ENCODE measurements around the gene UBE2H. TPM values are rescaled to one million over a fixed set of nuclear protein-coding genes. Genes with fewer than 3 reads are reported as not detected.
A peak's percentile ranks its signal among the peaks of the same experiment; 100 is the strongest.
"Not testable (repeated sequence)": the region's sequence is repeated elsewhere in the genome, so short reads cannot be mapped to it uniquely, and the experiment has no call there.

The UBE2H gene
- polyA plus RNA-seq, 1 donor, result 137 TPM

- no peak for DNase-seq
Measured at GRCh38 chr7:129845178-129845971, 107.4 kb downstream of the UBE2H start.

GRCh38 chr7:129843978-129844840 is 108.6 kb downstream of the UBE2H start:
- DNase-seq, result no peak

DNA sequence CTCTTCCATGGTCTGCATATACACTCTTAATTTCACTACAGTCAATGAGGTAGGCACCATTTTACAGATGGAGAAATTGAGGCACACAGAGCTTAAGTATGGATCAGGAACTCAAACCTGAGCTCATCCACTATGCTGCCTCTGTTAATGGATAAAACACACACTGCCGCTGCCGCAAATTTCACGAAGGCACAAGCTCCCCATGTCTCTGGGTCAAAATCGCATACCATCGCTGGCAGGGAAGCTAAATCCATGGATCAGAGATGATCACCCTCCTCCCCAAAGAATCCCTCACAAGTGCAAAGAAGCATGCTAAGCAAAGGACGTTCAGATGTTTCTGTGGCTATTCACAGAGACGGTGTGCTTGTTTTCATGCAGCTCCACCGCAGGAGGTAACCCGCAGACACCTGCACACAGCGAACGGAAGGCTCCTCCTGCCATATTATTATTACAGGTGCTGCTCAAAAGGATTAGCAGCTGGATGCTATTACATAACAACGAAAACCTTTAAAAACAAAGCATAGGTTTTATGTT is 109.3 kb downstream of the UBE2H start:
- no peak for DNase-seq

GRCh38 chr7:129841465-129841864 is 111.3 kb downstream of the UBE2H start:
- DNase-seq, result no peak

DNA sequence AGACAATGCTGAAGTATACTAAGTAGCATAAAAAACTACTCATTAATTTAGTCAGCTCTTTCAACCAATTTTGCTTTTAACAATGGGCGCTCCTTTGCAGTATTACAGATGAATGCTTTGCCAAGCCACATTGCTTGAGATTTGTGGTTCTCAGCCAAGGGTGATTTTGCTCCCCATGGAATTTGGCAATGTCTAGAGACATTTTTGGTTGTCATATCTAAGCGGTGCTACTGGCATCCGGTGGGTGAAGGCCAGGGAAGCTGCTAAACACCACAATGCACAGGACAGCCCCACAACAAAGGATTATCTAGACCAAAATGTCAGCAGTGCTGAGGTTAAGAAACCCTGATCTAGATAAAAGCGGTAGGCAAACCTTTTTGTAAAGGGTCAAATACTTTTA is 112.0 kb downstream of the UBE2H start:
- DNase-seq, result no peak

- no peak for DNase-seq
Measured at GRCh38 chr7:129836983-129837382, 115.8 kb downstream of the UBE2H start.

DNA sequence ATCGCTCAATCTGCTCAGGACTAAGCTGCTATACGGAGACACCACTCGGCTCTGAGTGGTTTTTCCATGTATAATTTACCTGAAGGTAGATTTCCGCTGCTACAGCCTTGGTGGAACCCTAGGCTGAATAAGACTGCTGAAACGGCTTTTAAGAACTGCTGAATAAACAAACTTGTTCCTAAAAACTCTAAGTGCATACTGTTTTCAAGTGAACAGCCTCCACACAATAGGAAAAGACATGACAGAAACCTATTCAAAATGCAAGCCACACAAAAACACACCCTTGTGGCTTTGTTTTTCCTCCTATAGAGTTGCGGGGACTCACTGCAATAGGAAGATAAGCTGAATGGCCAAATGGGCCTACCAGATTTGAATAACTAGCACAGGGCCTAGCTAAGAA is 117.2 kb downstream of the UBE2H start:
- DNase-seq, result no peak

DNA sequence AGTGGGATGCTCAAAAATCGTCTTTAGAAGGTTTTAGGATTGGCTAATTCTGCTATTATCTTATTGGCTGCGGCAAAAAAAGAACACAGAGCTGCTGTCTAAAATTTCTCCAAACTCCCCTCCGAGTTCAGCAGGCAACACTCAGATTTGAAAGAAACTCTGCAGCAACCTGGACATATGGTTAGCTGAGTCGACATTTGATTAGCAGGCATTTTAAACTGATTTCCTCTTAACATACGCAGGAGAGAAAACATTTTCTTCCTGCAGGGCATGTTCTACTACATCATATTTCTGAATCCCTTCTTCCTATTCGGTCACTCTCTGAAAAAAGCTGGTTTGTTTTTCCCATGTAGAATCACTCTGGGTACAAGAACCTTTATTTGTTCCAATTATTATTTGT is 119.4 kb downstream of the UBE2H start:
- not testable (repeated sequence) for DNase-seq

DNA sequence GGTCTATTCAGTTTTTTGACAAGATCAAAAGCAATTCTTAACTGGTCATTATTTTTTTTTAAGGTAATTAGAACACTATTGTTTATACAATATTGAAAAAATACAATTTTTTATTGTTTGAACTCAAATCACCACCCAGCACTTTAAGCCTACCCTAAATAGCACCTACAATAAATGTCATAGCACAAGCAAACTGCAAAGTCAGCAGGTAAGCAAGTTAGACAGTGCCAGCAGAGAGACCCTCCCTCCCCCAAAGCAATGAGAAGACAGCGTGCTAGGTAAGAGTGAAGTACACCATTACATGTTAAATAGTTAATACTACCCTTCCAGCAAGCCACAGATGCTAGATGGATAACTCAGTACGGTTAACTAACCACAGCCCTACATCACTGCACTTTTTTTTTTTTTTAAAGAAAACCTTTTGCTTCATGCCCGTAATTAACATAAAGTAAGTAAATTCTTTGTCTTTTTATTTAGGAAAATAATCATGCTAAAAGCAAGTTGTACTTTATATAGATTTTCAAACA is 120.0 kb downstream of the UBE2H start:
- DNase-seq, result no peak

DNA sequence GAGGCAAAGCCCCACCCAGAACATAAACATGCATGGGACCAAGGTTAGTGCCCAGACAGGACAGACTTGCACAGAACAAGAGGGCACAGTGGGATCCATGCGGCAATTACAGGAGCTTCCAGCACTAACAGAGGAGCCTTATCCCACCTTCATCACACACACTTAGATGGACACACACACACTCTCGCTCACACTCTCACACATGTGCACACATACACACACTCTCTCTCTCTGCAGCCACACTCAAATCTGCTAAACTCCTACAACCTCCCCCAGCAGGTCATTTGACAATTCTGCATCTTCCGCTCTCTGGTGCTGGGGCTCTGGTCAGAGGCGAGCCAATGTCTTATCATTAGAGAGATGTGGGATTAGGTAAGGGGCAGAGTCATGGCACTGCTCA is 120.5 kb downstream of the UBE2H start:
- DNase-seq, result no peak

DNA sequence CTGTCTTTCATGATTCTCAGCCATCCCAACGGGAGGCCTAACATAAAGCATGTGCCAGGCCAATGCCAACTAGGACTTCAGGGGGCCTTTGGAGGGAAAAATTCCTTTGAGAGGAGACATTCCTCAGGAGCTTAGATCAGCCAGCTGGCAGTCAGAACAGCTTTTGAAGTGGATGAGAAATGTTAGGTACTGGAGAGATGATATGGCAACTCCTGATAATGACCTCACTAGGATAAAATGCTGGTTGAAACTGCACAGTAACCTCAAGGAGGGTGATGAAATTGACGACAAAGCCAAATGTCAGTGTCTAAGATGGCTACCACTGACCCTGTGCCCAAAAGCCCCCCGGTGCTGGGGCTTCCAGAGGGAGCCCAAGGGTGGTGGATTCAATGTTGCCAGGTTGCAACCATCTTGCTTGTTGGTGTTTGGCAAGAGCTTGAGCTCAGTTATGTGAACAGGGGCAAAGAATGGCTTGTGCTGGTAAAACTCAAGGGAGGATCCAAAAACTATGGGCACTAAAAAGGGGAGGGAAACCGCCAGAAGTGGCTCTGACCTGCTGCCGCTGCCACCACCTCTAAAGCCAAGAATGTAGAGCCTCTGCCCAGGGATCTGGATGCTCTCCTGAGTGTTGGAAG is 121.2 kb downstream of the UBE2H start:
- no peak for DNase-seq

DNA sequence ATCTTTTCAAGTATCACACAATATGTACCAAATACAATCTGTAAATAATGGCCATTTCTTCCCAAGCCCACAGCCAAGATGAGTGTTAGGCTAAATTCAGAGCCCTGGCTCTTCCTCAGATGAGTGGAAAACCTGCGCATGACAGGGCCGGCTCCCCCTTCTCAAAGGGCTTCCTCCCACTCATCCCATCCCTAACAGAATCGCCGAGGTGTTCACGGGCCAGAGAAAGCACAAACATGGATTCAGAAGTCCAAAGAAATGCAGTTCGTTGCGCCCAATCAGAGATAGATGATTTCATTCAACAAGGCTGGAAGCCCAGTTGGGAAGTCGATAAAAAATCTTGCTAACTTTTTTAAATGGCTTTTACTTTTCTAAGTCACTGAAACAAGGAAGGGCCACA is 121.8 kb downstream of the UBE2H start:
- no peak for DNase-seq

DNA sequence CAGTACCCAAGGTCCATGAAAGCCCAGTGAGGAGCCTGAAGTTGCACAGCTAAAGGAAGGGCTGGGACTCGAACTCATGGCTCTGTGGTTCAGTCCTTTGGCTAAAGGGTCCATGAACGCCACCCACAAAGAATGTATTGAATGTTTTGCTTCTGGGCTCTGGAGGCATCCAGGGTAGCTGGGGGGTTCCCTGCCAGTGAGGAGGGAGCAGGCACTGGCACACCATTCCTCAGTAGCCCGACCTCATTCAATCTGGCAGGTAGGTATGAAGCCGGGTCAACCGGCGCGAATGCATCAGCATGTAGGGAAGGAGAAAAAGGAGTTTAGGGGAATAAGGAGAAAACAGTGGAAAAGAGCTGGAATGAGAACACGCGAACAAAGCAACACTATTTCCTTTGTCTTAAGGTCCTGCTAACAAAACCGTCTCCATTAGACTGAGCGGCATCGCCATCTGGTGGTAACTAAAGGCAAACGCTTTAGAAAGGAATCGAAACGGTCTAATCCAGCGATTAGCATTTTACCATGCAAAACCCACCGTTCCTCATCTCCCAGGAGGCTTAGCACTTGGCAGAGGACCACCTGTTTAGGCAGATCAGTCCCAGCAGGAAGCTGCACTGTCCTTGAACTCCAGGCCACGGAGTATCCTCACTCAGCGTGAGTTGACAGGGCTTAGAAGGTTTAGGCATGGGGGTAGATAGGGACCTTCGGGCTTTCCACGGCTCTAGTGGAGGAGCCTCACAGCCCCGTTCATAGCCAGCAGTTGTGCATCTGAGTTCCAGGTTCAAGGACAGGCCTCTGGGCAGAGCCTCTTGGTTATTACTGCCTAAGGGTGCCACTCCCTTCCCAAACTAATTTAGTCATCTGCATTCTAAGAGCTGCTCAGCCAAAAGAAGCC is 122.8 kb downstream of the UBE2H start:
- peak; percentile 87 for DNase-seq

DNA sequence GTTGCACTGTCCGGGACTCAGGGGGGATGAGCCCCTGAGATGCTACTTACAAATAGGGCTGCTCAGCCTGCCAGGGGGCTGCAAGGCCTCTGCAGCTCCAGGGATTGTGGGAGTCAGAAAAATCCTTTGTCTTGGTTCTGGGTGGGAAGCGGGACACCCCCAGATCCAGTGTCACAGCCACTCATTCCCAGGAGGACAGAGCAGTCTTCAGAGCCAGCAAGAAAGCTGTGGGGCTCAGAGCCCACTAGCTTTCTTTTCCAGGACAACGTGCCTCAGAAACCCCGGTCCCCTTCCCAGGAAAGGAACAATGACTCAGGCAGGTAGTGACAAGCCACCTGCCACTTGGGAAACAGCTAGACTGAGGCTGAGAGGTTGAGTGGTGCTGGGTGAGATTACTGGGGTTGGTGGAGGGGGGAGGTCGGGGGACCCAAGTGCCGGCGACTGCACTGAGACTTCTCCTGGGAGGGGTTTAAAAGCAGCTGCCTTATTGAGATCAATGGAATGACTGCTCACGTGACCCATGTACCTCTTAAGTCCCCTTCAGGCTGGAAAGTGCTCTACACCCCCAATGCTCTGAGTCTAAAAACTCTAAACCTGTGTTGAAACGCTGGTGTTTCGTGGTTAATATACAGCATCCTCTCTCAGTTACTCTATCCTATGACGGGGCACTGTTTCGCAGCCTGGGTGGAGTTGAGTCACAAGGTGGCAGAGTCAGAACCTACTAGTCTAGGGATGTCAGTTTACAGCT is 123.6 kb downstream of the UBE2H start:
- DNase-seq, result no peak

GRCh38 chr7:129828078-129828762 is 124.5 kb downstream of the UBE2H start:
- DNase-seq, result no peak

DNA sequence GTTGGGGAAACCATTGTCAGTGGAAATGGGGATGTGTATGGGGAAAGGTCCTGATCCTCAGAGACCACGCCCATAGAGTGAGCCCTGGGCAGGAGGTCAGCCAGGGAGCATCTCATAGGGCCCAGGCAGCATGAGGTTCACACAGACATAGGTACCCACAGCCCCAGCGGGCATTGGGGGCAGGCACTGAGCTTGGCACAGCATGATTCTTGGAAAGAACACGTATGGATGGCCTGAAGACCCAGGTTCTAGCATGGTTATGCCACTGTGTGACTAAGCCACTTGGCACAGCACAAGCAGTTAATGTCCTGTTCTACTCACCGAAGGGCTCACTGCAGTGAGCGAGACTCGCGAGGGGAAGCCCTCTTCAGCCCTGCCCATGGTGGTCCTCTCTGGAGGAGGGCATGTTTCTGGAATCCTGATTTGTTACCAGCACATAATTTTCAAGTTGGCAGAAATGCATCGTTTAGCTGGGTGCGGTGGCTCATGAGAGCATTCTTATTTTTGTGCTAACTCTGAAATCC is 125.2 kb downstream of the UBE2H start:
- DNase-seq, result no peak

DNA sequence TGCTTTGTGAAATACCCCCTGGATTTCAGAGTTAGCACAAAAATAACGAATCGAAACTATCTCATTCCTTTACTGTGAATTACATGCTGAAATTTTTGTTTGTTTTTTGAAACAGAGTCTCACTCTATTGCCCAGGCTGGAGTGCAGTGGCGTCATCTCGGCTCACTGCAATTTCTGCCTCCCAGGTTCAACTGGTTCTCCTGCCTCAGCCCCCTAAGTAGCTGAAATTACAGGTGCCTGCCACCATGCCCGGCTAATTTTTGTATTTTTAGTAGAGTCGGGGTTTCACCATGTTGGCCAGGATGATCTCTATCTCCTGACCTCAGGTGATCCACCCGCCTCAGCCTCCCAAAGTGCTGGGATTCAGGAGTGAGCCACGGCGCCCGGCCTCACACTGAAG is 125.9 kb downstream of the UBE2H start:
- DNase-seq, result not testable (repeated sequence)

- peak; percentile 78 for DNase-seq
Measured at GRCh38 chr7:129825209-129825970, 127.4 kb downstream of the UBE2H start.
